CD4-positive, alpha-beta T cell treated with Interleukin-2 at 100 ng/mL for 4 hours (primary cell): ENCODE results near the gene GNAQ.
A peak's percentile ranks its signal among the peaks of the same experiment; 100 is the strongest.

Experiments used
- DNase-seq: peaks from one replicate; pipeline ENCODE4 v3.0.0-alpha.2; 2020; ENCODE audit warnings: low spot score

GNAQ gene

DNA sequence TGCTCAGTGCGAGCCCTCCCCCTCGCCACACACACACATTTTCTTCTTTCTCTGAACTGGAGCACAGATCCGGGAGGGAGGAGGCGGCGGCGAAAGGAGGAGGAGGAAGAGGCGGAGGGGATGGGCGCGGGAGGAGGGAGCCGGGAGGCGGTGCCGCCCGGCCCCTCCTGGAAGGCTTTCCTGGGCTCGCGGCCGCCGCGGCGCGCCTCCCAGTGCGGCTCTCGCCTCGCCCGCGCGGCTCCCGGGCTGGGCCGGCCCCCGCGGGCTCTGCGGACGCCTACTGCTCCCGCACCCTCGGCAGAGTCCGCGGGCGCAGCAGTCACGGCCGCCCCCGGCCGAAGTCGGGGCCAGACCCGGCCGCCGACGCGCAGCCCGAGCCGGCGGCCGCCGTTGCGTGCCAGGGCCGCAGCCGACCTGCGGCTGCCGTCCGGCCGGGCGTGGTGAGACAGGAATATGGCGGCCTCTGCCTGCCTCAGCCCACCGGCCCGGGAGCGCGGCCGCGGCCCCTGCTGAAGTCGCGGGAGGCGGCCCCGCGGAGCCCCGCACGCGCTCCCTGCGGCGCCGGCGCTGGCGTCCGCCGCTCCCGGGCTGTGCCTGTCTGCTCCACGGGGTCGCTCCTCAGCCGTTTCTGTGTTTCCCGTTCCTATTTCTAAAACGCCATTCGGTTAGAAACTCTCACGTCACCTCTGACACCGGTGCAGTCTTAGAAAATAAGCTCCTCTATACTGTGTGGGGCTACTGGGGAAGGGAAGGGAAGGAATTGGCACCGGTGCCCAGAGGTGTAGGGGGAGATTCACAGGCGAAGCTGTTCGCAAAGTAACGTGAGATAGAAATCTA, 500 bp upstream of the GNAQ start:
- DNase-seq, result peak; percentile 80

DNA sequence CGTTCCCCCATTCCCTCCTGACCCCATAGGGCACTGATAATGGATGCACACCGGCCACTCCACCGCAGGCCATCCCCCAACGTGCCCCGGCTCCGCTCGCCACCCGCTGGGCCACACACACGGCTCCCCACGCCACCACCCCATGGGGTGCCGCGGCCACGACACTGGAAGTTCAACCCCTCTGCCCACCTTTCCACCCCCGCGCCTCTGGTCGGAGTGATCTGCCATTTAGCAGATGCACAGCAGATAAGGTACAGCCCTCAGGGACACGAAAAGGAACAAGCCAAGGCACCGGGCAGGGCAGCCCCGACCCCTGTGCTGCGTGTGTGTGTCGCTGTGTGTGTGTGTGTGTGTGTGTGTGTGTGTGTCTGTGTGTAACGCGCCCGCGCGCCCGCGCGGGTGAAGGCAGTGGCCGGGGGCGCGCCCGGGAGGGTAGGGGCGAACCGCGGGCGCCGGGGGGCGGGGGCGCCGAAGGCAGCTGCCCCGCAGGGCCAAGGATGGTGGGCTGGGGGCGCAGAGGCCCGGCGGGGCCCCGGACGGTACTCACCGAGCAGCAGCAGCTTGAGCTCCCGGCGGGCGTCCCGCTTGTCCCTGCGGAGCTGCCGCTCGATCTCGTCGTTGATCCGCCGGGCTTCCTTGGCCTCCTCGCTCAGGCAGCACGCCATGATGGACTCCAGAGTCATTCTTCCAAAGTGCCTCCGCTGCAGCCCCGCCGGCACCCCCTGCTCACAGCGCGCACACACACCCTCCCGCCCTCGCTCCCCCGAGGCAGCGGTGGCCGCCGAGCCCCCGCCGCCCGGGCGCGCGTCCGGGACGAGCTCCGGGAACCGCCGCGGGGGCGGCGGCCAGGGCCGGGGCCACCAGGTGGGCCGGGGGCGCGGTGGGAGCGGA, 813 bp downstream of the GNAQ start:
- DNase-seq, result peak; percentile 58

DNA sequence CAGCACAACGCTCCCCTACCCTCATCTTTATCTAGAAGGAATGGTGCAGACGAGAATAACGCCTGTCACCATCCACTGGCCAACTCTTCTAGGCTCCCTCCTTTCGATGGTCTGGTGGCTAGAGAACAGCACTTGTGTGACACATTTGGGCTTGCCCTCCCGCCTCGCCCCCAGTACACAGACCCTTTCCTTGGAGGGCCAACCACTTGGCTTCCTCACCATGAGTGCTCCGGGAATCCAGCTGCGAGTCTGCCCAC, 1.4 kb downstream of the GNAQ start:
- peak; percentile 31 for DNase-seq

DNA sequence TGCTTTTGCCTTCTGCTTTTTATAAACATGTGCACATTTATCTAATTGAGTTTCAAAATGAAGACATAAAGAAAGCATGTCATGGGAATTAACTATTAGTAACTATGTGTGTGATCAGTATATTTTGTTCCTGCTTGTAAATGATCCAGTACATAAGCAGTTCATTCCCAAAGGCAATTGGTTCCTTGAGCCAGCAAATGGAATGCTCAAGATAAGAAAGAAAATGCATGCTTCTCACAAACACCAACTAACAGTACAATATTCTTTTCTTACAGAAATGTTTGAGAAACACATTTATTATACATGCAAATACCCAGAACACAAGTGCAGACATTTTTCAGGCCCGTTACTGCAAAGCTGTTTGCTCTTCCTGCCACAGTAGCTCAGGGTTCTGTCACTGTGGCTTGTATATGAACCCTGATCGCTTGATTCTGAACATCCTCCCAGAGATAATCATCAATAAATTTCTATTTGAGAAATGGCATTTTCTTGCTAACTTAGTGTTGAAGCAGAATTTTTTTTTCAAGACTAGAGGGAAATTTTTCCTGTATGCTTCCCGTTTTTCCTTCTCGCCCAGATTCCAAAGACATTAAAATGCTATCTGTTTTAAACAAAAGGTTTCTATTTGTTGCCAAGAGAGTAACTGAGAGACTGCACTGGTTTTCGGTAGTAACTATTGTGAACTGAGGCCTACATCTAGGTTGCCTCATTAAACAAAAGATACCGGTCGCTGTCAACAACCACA, 1.9 kb downstream of the GNAQ start:
- peak; percentile 37 for DNase-seq

DNA sequence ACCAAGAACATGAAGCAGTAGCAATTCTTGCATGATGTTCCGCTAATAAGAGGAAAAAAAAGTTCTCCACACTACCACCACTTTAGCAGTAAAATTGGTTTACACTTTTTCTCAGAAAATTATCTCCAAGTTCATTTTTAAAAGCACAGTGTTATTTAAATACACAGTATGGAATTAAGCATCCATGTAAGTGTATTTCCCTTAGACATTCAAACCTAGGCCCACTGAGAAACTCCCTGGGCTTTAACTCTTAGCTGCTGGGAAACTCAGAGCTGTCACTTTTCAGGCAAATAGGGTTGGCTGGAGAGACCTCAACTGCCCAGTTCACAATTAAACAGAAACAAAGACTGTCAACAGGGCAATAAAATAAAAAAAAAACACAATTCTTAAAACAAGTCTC, 2.7 kb downstream of the GNAQ start:
- no peak for DNase-seq

DNA sequence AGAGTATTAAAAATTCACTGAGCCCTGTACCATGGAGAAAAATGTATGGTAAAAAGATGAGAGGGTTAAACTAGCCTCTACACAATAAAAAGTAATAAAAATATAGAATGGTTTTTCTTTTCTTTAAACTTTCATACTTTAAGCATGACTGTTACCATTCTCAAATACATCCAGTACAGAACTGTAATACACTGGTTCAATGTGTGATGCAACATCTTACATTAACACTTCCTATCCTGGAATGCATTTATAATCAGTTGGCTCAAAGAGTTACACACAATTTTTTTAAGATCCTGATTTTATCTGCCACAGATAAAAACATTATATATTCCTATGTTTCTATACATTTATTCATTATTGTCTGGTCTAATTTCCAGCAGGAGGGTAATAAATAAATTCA, 4.7 kb downstream of the GNAQ start:
- no peak for DNase-seq

DNA sequence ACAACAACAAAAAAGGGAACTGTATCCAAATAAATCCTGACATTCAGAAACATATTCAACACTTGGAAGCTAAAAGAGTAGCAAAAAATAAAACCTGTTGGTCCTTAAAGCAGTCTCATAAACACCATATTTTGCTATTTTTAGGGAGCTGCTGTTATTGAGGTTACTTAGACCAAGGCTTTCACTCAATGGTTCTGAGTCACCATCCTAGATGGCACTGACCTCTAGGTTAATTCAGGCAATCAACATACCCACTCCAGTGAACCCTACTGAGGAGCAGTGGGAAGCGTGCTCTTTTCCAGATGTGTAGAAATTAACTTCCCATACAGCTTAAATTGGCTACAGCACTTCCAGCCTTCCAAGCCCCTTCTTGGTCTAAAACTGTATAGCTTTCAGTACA, 5.2 kb downstream of the GNAQ start:
- DNase-seq, result no peak

DNA sequence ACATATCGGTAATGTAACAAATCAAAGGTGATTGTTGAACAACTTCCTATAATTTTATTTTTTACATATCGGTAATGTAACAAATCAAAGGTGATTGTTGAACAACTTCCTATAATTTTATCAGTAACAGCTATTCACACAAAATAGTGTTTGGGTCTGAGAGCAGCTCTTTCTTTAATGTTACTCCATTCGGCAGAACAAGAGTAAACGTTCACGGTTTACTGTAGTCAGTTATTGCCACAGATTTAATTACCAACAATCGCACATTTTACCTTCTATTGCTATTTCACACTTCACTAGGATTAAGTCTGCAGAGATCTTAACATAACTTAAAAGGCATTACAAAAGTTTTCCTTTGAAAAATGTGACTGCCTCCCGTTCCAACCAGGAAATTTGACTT, 6.4 kb downstream of the GNAQ start:
- DNase-seq, result no peak

DNA sequence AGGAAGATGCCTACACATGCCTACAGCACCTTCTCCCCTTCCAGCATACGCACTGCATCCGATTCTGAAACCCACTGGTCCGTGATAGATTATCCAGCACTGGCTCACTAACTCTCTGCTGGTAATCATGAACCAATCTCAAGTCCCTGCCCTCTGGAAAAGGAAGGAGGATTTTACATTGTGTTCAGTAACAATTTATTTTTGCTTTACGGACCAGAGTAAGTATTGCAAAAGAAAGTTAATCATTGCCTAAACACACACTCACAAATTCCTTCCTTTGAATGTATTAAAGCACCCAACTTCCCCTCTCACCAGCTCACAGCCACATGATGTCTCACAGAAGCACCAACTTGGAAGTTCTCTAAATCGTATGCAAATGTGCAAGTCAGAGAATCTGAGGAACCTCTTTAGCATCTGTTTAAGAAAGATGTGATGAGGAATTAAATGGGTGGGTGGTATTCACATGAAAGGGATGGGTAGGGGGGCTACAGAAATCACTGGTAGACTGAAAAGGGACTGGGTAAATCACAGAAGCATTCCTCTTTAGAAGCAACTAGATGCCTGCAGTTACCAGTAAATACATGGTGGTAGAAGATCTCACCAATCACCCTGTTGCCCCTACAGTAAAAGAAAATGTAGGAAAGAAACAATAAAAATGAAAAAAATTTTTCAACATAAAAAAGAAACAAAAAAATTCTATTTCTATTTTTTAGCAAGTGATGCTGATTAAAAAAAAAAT, 8.4 kb downstream of the GNAQ start:
- no peak for DNase-seq

DNA sequence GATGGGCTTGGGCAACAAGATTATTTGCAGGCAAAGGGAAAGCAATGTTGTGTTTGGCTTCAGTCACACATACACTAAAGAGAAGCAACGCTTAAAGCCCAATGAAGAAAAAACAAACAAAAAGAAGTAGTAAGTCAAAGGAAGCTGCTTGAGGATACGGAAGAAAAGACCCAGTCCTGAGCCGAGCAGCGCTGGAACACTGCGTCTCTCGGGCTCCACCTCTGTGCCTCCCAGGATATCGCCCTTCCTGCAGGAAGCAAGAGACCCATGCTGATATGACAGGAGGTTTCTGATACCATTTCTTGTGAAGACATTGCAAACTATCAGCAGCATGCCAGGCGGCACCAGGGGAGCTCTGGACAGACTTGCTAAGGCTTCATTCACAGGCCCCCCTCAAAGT, 9.9 kb downstream of the GNAQ start:
- no peak for DNase-seq

DNA sequence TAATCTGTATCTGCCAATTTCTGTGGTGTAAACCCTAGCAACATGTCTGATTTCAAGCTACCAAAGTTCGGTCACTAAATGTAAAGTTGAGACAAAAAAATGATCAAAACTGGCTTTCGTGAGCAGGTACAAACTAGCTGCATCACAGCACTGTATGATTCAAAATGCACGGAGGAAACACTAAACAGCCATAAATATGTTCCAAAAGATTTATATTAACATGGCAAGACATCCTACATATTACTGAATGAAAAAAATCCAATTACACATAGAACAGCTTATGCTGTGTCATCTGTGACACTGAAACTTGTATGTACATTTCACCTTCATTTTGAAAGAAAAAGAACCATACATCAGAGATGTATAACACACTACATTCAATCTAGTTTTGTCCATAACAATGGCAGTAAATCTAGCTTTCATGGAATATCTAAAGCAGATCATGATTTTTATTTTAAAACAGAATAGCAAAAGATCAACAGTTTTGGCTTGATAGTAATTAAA, 14.4 kb downstream of the GNAQ start:
- DNase-seq, result no peak

DNA sequence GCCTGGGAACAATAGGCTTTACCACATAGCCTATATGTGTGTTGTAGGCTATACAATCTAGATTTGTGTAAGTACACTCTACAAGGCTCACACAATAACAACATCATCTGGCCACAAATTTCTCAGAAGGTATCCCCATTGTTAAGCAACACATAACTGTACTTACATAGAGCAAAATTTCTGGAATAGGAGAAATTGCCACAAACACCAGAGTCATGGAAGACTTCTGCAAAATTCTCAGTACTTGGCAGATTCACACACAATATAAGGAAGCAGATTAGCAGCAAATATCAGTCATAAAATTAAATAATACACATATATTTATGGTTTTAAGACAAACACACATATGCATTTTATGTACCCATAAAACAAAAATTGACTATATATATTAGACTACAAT, 16.4 kb downstream of the GNAQ start:
- no peak for DNase-seq

DNA sequence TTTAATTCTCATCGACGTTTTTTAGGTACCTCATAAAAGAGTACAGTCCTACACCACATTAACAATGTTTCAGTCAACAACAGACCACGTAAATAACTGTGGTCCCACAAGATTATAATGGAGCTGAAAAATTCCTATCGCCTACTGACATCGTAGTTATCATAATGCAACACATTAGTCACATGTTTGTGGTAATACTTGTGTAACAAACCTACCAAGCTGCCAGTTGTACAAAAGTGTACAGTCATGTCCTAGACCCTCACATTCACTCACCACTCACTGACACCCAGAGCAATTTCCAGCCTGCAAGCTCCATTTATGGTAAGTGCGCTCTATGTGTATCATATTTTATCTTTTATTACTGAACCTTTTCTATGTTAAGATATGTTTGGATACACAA, 16.8 kb downstream of the GNAQ start:
- no peak for DNase-seq

DNA sequence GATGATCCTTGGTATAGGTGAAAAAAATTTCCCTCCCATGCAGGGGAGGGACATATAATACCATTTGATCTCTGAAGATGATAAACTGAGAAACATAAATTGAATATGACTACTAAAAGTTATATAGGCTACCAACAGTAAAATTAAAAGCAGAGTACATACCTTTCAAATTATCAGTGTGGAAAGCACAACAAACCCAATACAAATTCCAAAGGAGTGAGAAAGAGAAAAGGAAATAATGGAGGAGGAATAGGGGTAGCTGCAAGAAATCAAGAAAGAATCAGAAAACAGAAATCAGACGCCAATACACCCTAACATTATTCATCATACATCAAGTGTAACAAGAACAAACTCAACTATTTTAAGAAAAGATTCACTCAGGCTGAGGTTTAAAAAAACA, 17.7 kb downstream of the GNAQ start:
- DNase-seq, result no peak

DNA sequence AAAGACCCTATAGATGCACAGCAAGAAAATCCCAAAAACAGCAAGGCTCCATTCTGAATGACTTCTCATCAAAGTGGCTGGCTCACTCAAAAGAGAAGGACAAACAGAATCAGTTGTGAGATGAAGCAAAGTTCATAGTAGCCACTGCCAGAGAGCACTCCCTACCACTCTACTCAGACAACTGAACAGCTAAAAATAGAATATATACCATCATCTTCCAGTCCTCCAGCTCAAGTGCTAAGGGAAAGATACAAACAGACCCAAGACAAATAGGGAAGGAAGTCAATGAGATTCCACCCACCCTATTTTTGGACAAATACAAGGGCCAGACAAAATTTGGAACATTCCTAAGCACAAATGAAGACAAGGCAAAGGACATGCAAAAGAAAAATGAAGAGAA, 20.6 kb downstream of the GNAQ start:
- no peak for DNase-seq

DNA sequence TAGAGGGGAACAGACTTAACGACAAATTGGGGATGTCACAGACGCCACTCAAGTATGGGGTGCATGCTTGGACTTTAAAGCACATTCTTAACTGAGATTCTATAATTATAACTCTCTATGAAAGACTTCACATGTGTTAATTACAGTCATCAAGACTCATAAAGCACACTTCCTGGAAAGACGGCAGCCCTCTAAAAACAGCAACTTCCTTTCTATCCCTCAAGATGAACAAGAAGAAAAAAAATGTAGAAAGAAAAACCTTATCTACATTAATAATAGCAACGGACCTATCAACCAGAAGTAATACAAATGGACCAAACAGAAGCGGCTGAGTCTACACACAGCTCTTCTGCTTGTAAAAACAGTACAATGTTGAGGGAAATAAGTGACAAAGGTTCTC, 21.2 kb downstream of the GNAQ start:
- peak; percentile 32 for DNase-seq

DNA sequence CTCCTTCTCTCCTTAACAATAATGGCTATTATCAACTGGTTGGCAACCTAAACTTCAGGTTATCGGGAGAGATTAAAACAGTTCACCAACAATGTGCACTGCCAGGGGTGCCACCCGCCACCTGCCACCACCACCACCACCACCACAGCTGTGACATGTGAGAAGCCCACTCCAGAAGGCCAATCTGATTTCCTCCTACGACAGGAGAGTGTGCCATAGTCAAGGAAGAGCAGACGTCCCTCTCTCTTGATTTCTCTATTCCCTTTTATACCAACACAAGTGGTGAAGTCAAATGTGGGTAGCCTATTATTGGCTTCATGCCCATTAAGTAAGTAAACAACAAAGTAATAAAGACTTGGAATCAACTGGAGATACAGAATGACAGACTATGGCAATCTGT, 22.4 kb downstream of the GNAQ start:
- DNase-seq, result no peak

DNA sequence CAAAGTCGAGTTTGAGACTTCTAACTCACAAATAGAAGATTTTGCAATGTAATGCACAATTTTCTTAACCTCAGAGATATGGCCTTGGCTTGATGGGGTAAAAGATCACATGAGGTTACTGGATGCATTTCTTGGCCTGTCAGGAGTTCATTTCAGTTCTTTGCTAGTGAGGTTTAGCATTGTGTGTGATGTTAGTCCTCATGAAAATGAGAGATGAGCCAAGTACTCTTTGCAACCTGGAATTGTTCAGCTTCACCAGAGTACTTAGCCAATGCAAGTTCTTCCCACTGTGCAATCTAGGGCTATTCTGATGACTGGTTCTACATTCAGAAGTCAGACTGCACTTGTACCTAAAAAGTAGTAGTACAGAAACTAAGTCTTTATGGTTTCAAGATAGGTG, 24.9 kb downstream of the GNAQ start:
- no peak for DNase-seq

DNA sequence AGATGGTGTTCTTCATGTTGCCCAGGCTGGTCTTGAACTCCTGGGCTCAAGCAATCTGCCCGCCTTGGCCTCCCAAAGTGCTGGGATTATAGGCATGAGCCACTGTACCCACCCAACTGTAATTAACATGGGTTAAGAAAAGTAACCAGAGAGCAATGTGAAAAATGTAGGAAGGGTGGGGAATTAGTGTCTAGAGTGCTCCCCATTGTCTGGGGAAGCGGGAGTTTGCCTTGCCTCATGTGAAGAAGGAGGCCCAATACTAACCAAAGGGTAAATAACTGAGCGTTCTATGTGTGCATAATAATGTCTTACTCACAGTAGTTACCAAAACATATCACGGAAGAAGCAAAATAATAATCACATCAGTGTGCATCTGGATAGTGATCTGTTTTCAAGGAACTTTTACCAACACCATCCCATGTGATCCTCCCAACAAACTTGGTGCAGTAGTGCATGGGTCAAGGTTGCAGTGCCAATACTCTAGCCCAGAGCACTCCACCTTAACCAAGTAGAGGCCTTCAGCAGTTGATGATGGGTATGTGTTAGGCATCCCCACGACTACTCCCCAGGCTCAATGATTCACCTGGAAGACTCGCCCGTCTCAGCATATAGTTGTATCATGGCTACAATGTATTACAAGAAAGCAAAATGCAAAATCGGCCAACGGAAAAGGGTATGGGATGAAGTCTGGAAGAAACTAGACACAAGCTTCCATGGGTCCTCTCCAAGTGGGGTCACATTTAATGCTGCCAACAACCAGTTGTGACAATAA, 26.2 kb downstream of the GNAQ start:
- no peak for DNase-seq

DNA sequence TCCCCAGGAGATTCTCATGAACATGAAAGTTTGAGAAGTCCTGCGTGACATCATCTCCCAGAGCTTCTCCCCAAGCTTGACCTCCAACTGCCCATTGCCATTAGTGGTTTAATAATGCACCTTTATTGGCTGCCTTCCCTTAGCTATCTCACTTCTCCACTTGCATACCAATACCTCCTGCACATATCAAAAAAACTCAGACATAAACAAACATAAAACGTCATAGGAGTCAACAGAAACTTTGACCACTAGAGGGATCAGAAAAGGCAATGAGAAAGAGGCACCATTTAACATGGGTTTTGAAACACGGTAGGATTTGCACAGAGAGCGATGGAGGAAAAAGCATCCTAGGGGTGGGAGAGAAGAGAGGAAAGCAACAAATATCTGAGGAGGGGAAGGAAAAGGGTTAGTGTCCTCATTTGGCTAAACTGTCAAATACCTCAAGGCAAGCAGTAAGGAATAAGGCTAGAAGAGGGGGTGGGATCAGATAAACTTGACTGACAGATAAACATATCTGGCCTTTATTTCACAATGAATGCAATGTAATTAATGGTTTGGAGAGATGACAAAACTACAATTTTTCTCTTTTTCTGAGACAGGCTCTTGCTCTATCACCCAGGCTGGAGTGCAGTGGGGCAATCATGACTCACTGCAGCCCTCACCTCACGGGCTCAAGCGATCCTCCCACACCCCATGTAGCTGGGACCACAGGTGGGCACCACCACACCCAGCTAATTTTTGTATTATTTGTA, 27.0 kb downstream of the GNAQ start:
- peak; percentile 19 for DNase-seq

DNA sequence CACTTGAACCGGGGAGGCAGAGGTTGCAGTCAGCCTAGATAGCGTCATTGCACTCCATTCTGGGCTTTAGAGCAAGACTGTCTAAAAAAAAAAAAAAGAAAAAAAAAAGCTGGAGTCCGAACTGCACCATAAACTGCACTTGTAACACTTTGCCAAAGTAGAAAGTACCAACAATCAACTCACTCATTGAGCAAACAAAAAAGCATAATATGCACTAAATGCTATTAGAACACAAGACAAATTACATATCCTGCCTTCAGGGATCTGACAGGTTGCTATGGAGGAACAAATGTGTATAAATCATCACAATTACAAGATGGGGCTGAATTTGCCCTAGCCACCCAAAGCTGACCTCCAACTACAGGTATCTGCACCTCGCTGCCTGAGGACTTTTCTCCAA, 27.9 kb downstream of the GNAQ start:
- no peak for DNase-seq
